Left cardiac atrium (tissue), 4 donors: ENCODE measurements around the gene NFX1. TPM values are rescaled to one million over a fixed set of nuclear protein-coding genes. Genes with fewer than 3 reads are reported as not detected.
A peak's percentile ranks its signal among the peaks of the same experiment; 100 is the strongest.
"Not testable (repeated sequence)": the region's sequence is repeated elsewhere in the genome, so short reads cannot be mapped to it uniquely, and the experiment has no call there.

Experiments used
- ATAC-seq, 2 donors: fragments of 200-7000 bp; cut with Tn5 transposase; one replicate each; pipeline ENCODE4 v1.9.1; 2020; ENCODE audit warnings: mild to moderate bottlenecking in 2 of 2, moderate library complexity in 2 of 2
- DNase-seq: peaks from one replicate; pipeline ENCODE4 v3.0.0-alpha.2; 2020
- intact Hi-C, 2 donors: fragments of 100-400 bp; cut with DNase I; formaldehyde crosslinking; loops; one replicate each; pipeline versions ENCODE4 v1.14.1 to v1.15.1; 2022 to 2023
- total RNA-seq, 2 donors: library from RNA; stranded (reverse); fragmentation: NEBNext Ultra II Directional; extraction: Animal tissue kit (Norgen Biotek cat#: 25700); gene quantifications; one replicate each; pipeline ENCODE4 v1.2.1, GENCODE V29; 2021
- donor health status: DM: no; HTN: yes; CAD: no.
- donor health status: DM: no; HTN: yes; CAD: no; lungs with severe emphysema.
- donor health status: DM: yes; HTN: yes; CAD: no.
- donor health status: Dilated cardiomyopathy.

Gene NFX1
- total RNA-seq, 2 donors from 2014 or later: 23.0 to 35.4 TPM

DNA sequence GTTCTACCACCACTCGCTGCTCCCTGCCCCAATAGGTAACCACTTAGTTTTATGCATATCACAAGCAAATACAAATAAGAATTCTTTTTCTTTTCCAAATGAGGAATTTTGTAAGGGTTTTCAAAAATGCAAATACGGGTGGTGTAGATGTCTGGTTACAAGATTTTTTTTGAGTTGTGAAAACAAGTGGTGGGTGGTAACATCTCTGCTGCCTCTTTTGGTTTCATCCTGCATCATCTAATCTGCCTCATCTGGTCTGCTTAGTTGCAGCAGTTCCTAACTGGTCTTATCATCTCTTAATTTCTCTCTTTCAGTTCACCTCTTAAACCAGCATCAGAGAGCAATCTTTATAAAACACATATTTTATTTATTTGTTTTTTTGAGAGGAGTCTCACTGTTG, 5.3 kb downstream of the NFX1 start:
- DNase-seq: no peak
- ATAC-seq: no peak
- intact Hi-C loops: no loop called here

DNA sequence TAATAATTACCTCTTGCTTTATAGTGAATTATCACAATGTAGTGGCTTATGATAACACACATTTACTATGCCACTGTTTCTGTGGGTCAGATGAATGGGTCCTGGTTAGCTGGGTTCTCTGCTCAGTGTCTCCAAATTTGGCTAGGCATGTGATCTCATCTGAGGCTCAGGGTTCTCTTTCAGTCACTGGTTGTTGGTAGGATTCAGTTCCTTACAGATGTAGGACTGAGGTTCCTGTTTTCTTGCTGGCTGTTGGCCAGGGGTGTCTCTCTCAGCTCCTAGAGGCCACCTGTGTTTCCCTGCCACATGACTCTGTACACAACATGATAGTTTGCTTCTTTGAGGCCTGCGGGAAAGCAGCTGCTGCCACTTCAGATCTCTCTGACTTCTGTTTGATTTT, 7.1 kb downstream of the NFX1 start:
- intact Hi-C loops: no loop called here
- ATAC-seq (peak; percentile 63), DNase-seq (no peak)

DNA sequence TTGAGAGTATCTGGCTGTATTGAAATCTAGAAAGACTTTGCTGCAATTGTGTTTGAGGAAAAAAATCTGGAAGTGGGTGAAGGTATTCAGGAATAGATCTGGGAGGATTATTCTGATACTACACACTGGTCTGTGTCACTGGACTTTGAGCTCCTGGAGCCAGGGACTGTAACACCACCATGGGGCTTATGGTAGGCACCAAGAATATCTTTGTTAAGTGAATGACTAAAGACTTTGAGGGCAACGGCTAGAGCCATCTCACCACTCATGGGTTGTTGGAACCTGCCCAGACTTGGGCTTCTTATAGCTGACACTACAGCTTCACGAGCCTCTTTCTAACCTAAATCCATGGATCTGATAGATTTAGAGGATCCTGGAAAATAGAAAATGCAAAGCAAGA, 10.2 kb downstream of the NFX1 start:
- intact Hi-C loops: no loop called here
- no peak for DNase-seq
- ATAC-seq: peak in 1 of 2 donors; percentile 62

DNA sequence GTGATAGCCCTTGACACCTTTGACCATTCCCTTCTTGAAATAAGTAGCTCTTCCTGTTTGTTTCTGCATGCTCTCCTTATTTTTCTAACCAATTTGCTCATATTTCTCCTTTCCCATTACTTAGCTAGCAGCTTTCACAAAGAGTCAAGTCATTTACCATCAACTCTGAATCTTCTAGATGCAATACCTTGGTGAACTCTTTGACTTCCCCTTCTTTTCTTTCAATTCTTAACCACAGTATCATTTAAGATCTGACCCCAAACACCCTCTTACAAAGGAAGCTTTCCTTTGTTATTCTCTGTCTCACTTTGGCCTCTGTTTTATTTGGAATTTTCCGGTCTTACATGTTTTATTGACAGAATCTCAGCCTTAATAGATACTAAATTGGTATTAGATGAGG, 14.0 kb downstream of the NFX1 start:
- intact Hi-C loops: no loop called here
- DNase-seq: no peak
- no peak for ATAC-seq

- DNase-seq: no peak
- ATAC-seq: peak in 1 of 2 donors; percentile 50
- intact Hi-C loops: no loop called here
Measured at GRCh38 chr9:33306037-33306436, 15.7 kb downstream of the NFX1 start.

GRCh38 chr9:33307067-33307466, 16.8 kb downstream of the NFX1 start:
- intact Hi-C loops: no loop called here
- no peak for DNase-seq

GRCh38 chr9:33309903-33310302, 19.6 kb downstream of the NFX1 start:
- intact Hi-C loops: no loop called here
- ATAC-seq (no peak), DNase-seq (no peak)

More at GRCh38 chr9:33307067-33307466, 16.8 kb downstream of the NFX1 start:
- ATAC-seq: no peak

- ATAC-seq (no peak), DNase-seq (no peak)
- intact Hi-C loops: no loop called here
Measured at GRCh38 chr9:33310748-33311147, 20.4 kb downstream of the NFX1 start.

GRCh38 chr9:33311953-33312352, 21.6 kb downstream of the NFX1 start:
- ATAC-seq (no peak), DNase-seq (no peak)
- intact Hi-C loops: no loop called here

- DNase-seq (no peak), ATAC-seq (no peak)
- intact Hi-C loops: no loop called here
Measured at GRCh38 chr9:33315371-33315770, 25.1 kb downstream of the NFX1 start.

DNA sequence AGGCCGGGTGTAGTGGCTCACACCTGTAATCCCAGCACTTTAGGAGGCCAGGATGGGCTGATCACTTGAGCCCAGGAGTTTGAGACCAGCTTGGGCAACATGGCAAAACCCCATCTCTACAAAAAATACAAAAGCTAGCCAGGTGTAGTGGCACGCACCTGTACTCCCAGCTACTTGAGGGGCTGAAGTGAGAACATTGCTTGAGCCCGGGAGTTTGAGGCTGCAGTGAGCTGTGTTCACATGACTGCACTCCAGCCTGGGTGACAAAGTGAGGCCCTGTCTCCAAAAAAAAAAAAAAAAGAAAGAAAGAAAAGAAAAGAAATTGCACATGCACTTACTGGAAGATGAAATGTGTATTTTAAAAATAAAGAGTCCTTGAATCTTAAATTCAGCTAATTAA, 26.8 kb downstream of the NFX1 start:
- DNase-seq, ATAC-seq, intact Hi-C loops: not testable (repeated sequence)

- intact Hi-C loops: no loop called here
- no peak for DNase-seq
- peak in 1 of 2 donors; percentile 59 for ATAC-seq
Measured at GRCh38 chr9:33318225-33318624, 27.9 kb downstream of the NFX1 start.

GRCh38 chr9:33318781-33319180, 28.5 kb downstream of the NFX1 start:
- intact Hi-C loops: no loop called here
- DNase-seq (no peak), ATAC-seq (peak in 1 of 2 donors; percentile 53)

DNA sequence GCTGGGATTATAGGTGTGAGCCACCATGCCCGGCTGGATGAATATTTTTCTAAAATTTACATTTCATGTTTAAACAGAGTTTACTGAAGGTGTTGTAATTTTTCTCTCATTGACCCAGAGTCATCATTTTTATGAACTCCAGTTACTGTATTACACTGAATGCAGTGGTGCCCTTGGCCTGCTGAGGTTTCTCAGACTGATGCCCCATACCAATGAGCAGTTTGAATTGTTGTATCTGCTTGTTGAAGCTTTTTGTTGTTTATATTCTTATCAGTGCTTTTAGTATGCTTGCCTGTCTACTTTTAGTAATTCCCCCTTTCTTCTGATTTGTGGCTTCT, 29.9 kb downstream of the NFX1 start:
- intact Hi-C loops: no loop called here
- DNase-seq (no peak), ATAC-seq (peak; percentile 10 to 66)

- ATAC-seq: peak; percentile 46 to 90
- intact Hi-C loops: no loop called here
- no peak for DNase-seq
Measured at GRCh38 chr9:33320568-33321261, 30.4 kb downstream of the NFX1 start.

- peak; percentile 88 to 93 for ATAC-seq
- intact Hi-C loops: no loop called here
- DNase-seq: peak; percentile 23
Measured at GRCh38 chr9:33329117-33329563, 38.8 kb downstream of the NFX1 start.

DNA sequence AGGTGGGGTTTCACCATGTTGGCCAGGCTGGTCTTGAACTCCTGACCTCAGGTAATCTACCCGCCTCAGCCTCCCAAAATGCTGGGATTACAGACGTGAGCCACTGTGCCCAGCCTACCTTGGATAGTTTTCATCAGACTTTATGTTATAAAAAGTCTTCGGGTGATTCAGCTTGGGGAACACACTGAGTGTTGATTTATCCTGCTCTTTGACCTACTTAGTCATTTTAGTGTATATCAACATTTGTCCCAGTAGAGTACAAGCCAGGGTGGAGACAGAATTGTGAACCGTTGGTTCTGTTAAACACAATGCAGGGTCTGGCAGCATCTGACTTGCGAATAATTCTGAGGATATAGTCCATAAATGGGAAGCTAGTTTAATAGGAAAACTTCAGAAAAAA, 39.7 kb downstream of the NFX1 start:
- ATAC-seq (peak in 1 of 2 donors; percentile 34), DNase-seq (no peak)
- intact Hi-C loops: no loop called here

GRCh38 chr9:33331377-33331891, 41.1 kb downstream of the NFX1 start:
- intact Hi-C loops: no loop called here
- DNase-seq (no peak), ATAC-seq (no peak)

DNA sequence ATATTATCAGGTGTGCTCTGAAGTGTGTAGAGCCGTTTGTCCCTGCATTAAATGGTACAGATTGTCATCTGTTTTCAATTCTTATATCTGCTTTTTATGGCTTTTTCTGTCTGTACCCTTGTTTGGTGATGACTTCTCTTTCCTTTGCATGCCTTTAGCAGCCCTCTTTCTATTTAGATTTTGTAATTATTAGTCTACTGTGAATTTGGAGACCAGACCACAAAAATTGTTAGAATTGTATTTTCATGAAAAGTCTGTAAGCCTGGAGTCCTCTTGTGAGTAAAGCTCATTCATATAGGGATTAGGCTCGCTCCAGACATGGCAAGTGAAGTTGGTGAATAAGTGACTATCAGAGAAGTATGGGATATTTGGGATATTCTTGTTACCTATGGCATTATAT, 41.7 kb downstream of the NFX1 start:
- ATAC-seq (no peak), DNase-seq (no peak)
- intact Hi-C loops: no loop called here

- intact Hi-C loops, DNase-seq, ATAC-seq: not testable (repeated sequence)
Measured at GRCh38 chr9:33332956-33333355, 42.6 kb downstream of the NFX1 start.

DNA sequence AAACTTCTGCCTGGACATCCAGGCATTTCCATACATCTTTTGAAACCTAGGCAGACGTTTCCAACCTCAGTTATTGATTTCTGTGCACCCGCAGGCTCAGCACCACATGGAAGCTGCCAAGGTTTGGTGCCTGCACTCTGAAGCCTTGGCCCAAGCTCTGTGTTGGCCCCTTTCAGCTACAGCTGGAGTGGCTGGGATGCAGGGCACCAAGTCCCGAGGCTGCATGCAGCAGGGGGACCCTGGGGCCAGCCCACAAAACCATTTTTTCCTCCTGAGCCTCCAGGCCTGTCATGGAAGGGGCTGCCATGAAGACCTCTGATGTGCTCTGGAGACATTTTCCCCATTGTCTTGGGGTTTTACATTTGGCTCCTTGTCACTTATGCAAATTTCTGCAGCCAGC, 49.9 kb downstream of the NFX1 start:
- intact Hi-C loops: no loop called here
- ATAC-seq (no peak), DNase-seq (no peak)
